ENCODE measurements around the gene COMMD9. TPM values are rescaled to one million over a fixed set of nuclear protein-coding genes. Genes with fewer than 3 reads are reported as not detected.

The COMMD9 gene
- total RNA-seq, 1 donor from 2014 or later = 27.0 TPM

- H3K27me3 Mint-ChIP-seq (ENCODE audit: insufficient read depth, low read depth) = peaks cover 7% of the 10 kb centered on the region
These were observed 48.4 kb downstream of the COMMD9 start for GRCh38 chr11:36240801-36241200.

GRCh38 chr11:36240173-36240572 is 49.1 kb downstream of the COMMD9 start:
- Histone ChIP-seq H3F3A (ENCODE audit: low read depth) (no peaks in the 10 kb centered on the region), H3K4me1 (no peaks in the 10 kb centered on the region), H2AFZ (replicated peaks) (no peak overlapping the region), H3K4me3 (no peak overlapping the region), H3K27me3 (no peaks in the 10 kb centered on the region), H4K20me1 (ENCODE audit: low read depth) (no peaks in the 10 kb centered on the region), H3K27ac (no peak overlapping the region), H3K4me2 (no peak overlapping the region), H3K9me3 (ENCODE audit: low read depth) (no peaks in the 10 kb centered on the region), H3K79me2 (ENCODE audit: low read depth) (no peaks in the 10 kb centered on the region), H3K36me3 (no peaks in the 10 kb centered on the region), H3K9ac (no peak overlapping the region)
- H3K27me3 Mint-ChIP-seq (ENCODE audit: insufficient read depth, low read depth) = peaks cover 7% of the 10 kb centered on the region
- H3K4me1 Mint-ChIP-seq = no peaks in the 10 kb centered on the region
- H3K9me3 Mint-ChIP-seq = no peaks in the 10 kb centered on the region
- no peak overlapping the region for H3K27ac Mint-ChIP-seq
- no peak overlapping the region for H3K4me3 Mint-ChIP-seq
- TF ChIP-seq EZH2phosphoT487 (IDR thresholded peaks at IDR 0.05) (no peak), CTCF (IDR thresholded peaks at IDR 0.05) (no peak), EZH2 (IDR thresholded peaks at IDR 0.05) (no peak)
- H3K36me3 Mint-ChIP-seq = peaks cover 3% of the 10 kb centered on the region
- no peak for DNase-seq (ENCODE audit: low spot score)

More at GRCh38 chr11:36240801-36241200, 48.4 kb downstream of the COMMD9 start:
- no peaks in the 10 kb centered on the region for H4K20me1 ChIP-seq (ENCODE audit: low read depth)
- Mint-ChIP-seq H3K9me3 (no peaks in the 10 kb centered on the region), H3K4me3 (no peak overlapping the region), H3K27ac (no peak overlapping the region), H3K4me1 (no peaks in the 10 kb centered on the region), H3K36me3 (peaks cover 3% of the 10 kb centered on the region)
- no peak overlapping the region for H3K4me2 ChIP-seq
- no peak overlapping the region for H3K4me3 ChIP-seq
- DNase-seq (ENCODE audit: low spot score) = no peak
- TF ChIP-seq EZH2phosphoT487 (IDR thresholded peaks at IDR 0.05) = no peak
- no peak for TF ChIP-seq CTCF (IDR thresholded peaks at IDR 0.05)
- TF ChIP-seq EZH2 (IDR thresholded peaks at IDR 0.05) = no peak
- H3K27ac ChIP-seq = no peak overlapping the region
- no peaks in the 10 kb centered on the region for H3K36me3 ChIP-seq
- no peaks in the 10 kb centered on the region for H3K4me1 ChIP-seq
- H3K9me3 ChIP-seq (ENCODE audit: low read depth) = no peaks in the 10 kb centered on the region
- H3F3A ChIP-seq (ENCODE audit: low read depth) = no peaks in the 10 kb centered on the region
- no peak overlapping the region for H3K9ac ChIP-seq
- H3K79me2 ChIP-seq (ENCODE audit: low read depth) = no peaks in the 10 kb centered on the region
- H3K27me3 ChIP-seq = no peaks in the 10 kb centered on the region
- H2AFZ ChIP-seq (replicated peaks) = no peak overlapping the region

DNA sequence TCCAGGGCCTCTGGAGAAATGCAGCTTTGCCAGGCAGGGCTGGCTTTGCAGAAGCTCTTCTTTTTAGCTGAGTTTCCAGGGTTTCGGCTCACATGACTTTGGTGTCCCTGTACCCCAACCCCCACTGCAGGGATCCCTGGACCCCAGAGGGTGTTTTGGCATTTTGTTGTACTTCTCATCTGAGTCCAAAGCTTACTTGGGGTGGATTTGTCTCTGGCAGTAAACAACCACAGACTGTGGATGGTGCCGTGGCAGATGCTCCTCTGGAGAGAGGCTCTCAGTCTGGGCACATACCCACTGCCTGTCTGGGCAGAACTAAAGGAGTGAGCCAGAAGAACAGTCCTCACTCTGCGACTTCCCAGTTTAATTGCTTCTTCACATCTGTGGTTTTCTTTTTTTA is 49.6 kb downstream of the COMMD9 start:
- no peak for TF ChIP-seq EZH2phosphoT487 (IDR thresholded peaks at IDR 0.05)
- Histone ChIP-seq H2AFZ (replicated peaks) (no peak overlapping the region), H3K4me1 (no peaks in the 10 kb centered on the region), H4K20me1 (ENCODE audit: low read depth) (no peaks in the 10 kb centered on the region), H3K27me3 (no peaks in the 10 kb centered on the region), H3K9ac (peak overlapping the region; percentile 34), H3K9me3 (ENCODE audit: low read depth) (no peaks in the 10 kb centered on the region), H3K36me3 (no peaks in the 10 kb centered on the region), H3K4me2 (no peak overlapping the region), H3K79me2 (ENCODE audit: low read depth) (no peaks in the 10 kb centered on the region), H3F3A (ENCODE audit: low read depth) (no peaks in the 10 kb centered on the region), H3K4me3 (no peak overlapping the region), H3K27ac (no peak overlapping the region)
- H3K27me3 Mint-ChIP-seq (ENCODE audit: insufficient read depth, low read depth) = peaks cover 7% of the 10 kb centered on the region
- no peaks in the 10 kb centered on the region for H3K4me1 Mint-ChIP-seq
- no peaks in the 10 kb centered on the region for H3K9me3 Mint-ChIP-seq
- H3K4me3 Mint-ChIP-seq = no peak overlapping the region
- H3K27ac Mint-ChIP-seq = no peak overlapping the region
- no peak for DNase-seq (ENCODE audit: low spot score)
- H3K36me3 Mint-ChIP-seq = peaks cover 3% of the 10 kb centered on the region

DNA sequence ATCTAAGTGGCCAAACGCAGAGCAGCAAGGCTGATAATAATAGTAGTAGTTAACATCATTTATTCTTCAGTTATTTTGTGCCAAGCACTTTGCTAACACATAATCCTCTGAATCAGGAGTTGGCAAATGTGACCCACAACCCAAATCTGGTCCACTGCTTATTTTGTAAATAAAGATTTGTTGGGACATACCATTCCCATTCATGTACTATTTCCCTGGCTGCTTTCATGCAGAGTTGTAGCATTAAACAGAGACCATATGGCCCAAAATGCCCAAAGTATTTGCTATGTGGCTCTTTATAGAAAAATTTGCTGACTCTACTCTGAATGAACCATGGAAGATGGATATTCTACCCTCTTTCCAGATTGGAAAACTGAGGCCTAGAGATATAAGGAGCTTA is 50.3 kb downstream of the COMMD9 start:
- Histone ChIP-seq H3K27me3 (no peaks in the 10 kb centered on the region), H3K4me3 (no peak overlapping the region), H3K79me2 (ENCODE audit: low read depth) (no peaks in the 10 kb centered on the region), H3K36me3 (no peaks in the 10 kb centered on the region), H3F3A (ENCODE audit: low read depth) (no peaks in the 10 kb centered on the region), H3K4me2 (no peak overlapping the region), H4K20me1 (ENCODE audit: low read depth) (no peaks in the 10 kb centered on the region), H3K27ac (no peak overlapping the region), H3K9ac (no peak overlapping the region), H2AFZ (replicated peaks) (no peak overlapping the region), H3K9me3 (ENCODE audit: low read depth) (no peaks in the 10 kb centered on the region), H3K4me1 (no peaks in the 10 kb centered on the region)
- H3K4me1 Mint-ChIP-seq = no peaks in the 10 kb centered on the region
- H3K27ac Mint-ChIP-seq = no peak overlapping the region
- TF ChIP-seq EZH2 (IDR thresholded peaks at IDR 0.05) = no peak
- TF ChIP-seq EZH2phosphoT487 (IDR thresholded peaks at IDR 0.05) = no peak
- no peak for TF ChIP-seq CTCF (IDR thresholded peaks at IDR 0.05)
- peaks cover 3% of the 10 kb centered on the region for H3K36me3 Mint-ChIP-seq
- peaks cover 7% of the 10 kb centered on the region for H3K27me3 Mint-ChIP-seq (ENCODE audit: insufficient read depth, low read depth)
- no peak overlapping the region for H3K4me3 Mint-ChIP-seq
- no peaks in the 10 kb centered on the region for H3K9me3 Mint-ChIP-seq
- DNase-seq (ENCODE audit: low spot score) = no peak
